ENCODE results near the gene IL1RAPL1. TPM values are rescaled to one million over a fixed set of nuclear protein-coding genes. Genes with fewer than 3 reads are reported as not detected.

Gene IL1RAPL1
- total RNA-seq, 1 experiment from 2014 or later: not detected

- Mint-ChIP-seq H3K4me1 (ENCODE audit: insufficient read depth, unreplicated experiment) (peaks cover 17% of the 10 kb centered on the region), H3K36me3 (ENCODE audit: insufficient read depth, unreplicated experiment) (no peaks in the 10 kb centered on the region), H3K27ac (ENCODE audit: low read depth, unreplicated experiment) (no peak overlapping the region), H3K27me3 (ENCODE audit: insufficient read depth, unreplicated experiment) (no peaks in the 10 kb centered on the region), H3K9me3 (ENCODE audit: unreplicated experiment) (no peaks in the 10 kb centered on the region), H3K4me3 (ENCODE audit: unreplicated experiment) (no peak overlapping the region)
- ChIA-PET POLR2A (no interaction called here), CTCF (no interaction called here)
- intact Hi-C loops (cut with micrococcal nuclease): no loop called here
- no peak for DNase-seq (ENCODE audit: unreplicated experiment)
- no peak for TF ChIP-seq CTCF (IDR thresholded peaks at IDR 0.05; ENCODE audit: unreplicated experiment)
- BruUV-seq (replicated peaks): no TSS peak
Measured at GRCh38 chrX:29659911-29660310, 1072.7 kb downstream of the IL1RAPL1 start.

- no peak overlapping the region for H3K27ac Mint-ChIP-seq (ENCODE audit: low read depth, unreplicated experiment)
- H3K4me3 Mint-ChIP-seq (ENCODE audit: unreplicated experiment): no peak overlapping the region
- H3K27me3 Mint-ChIP-seq (ENCODE audit: insufficient read depth, unreplicated experiment): no peaks in the 10 kb centered on the region
- POLR2A ChIA-PET: no interaction called here
- TF ChIP-seq CTCF (IDR thresholded peaks at IDR 0.05; ENCODE audit: unreplicated experiment): no peak
- CTCF ChIA-PET: interaction anchor here (0.6 kb wide), 1 partner anchor 994 kb away, joined by 3 read pairs; no protein-coding TSS in a partner anchor
- no peaks in the 10 kb centered on the region for H3K9me3 Mint-ChIP-seq (ENCODE audit: unreplicated experiment)
- BruUV-seq (replicated peaks): no TSS peak
- no peak for DNase-seq (ENCODE audit: unreplicated experiment)
- H3K4me1 Mint-ChIP-seq (ENCODE audit: insufficient read depth, unreplicated experiment): peaks cover 17% of the 10 kb centered on the region
- intact Hi-C loops (cut with micrococcal nuclease): no loop called here
- H3K36me3 Mint-ChIP-seq (ENCODE audit: insufficient read depth, unreplicated experiment): no peaks in the 10 kb centered on the region
Measured at GRCh38 chrX:29661290-29661689, 1074.0 kb downstream of the IL1RAPL1 start.

- peak; percentile 84 for DNase-seq (ENCODE audit: unreplicated experiment)
- BruUV-seq (replicated peaks): TSS peak; percentile 40
- Mint-ChIP-seq H3K9me3 (ENCODE audit: unreplicated experiment) (no peaks in the 10 kb centered on the region), H3K4me3 (ENCODE audit: unreplicated experiment) (no peak overlapping the region), H3K27ac (ENCODE audit: low read depth, unreplicated experiment) (peak overlapping the region; percentile 55), H3K4me1 (ENCODE audit: insufficient read depth, unreplicated experiment) (peaks cover 17% of the 10 kb centered on the region), H3K36me3 (ENCODE audit: insufficient read depth, unreplicated experiment) (no peaks in the 10 kb centered on the region), H3K27me3 (ENCODE audit: insufficient read depth, unreplicated experiment) (peaks cover 2% of the 10 kb centered on the region)
- ChIA-PET CTCF (interaction anchor here (0.6 kb wide), 1 partner anchor 435 kb away, joined by 3 read pairs; no protein-coding TSS in a partner anchor), POLR2A (interaction anchor here (1.0 kb wide), 1 partner anchor 60 kb away, joined by 3 read pairs; no protein-coding TSS in a partner anchor)
- TF ChIP-seq CTCF (IDR thresholded peaks at IDR 0.05; ENCODE audit: unreplicated experiment): no peak
- intact Hi-C loops (cut with micrococcal nuclease): loop anchor here (2.0 kb wide), 1 partner anchor 191 kb away; no protein-coding TSS in a partner anchor
Measured at GRCh38 chrX:29662101-29662500, 1074.9 kb downstream of the IL1RAPL1 start.

GRCh38 chrX:29662759-29663503 lies 1075.7 kb downstream of the IL1RAPL1 start:
- peaks cover 17% of the 10 kb centered on the region for H3K4me1 Mint-ChIP-seq (ENCODE audit: insufficient read depth, unreplicated experiment)
- BruUV-seq (replicated peaks): no TSS peak
- TF ChIP-seq CTCF (IDR thresholded peaks at IDR 0.05; ENCODE audit: unreplicated experiment): no peak
- DNase-seq (ENCODE audit: unreplicated experiment): peak; percentile 97
- H3K27me3 Mint-ChIP-seq (ENCODE audit: insufficient read depth, unreplicated experiment): peaks cover 10% of the 10 kb centered on the region
- H3K4me3 Mint-ChIP-seq (ENCODE audit: unreplicated experiment): peak overlapping the region; percentile 30
- ChIA-PET CTCF (interaction anchor here (0.6 kb wide), 1 partner anchor 436 kb away, joined by 3 read pairs; no protein-coding TSS in a partner anchor), POLR2A (interaction anchor here (0.6 to 1.1 kb wide), 3 partner anchors 60 to 513 kb away, joined by 3 read pairs; no protein-coding TSS in a partner anchor)
- H3K36me3 Mint-ChIP-seq (ENCODE audit: insufficient read depth, unreplicated experiment): no peaks in the 10 kb centered on the region
- no peaks in the 10 kb centered on the region for H3K9me3 Mint-ChIP-seq (ENCODE audit: unreplicated experiment)
- peak overlapping the region; percentile 55 for H3K27ac Mint-ChIP-seq (ENCODE audit: low read depth, unreplicated experiment)
- intact Hi-C loops (cut with micrococcal nuclease): loop anchor here (2.0 kb wide), 1 partner anchor 192 kb away; no protein-coding TSS in a partner anchor

Measured in MCF 10A (cell line).